GM12801 (cell line): Measurements from ENCODE around the gene GNG7.

Experiments used
- CTCF ChIP-seq: IDR thresholded peaks from one replicate; pipeline ENCODE4 v1.5.1; 2011; ENCODE audit warnings: control low read depth; ENCODE audit not compliant: insufficient read length; ENCODE audit errors: extremely low read depth

Gene GNG7

DNA sequence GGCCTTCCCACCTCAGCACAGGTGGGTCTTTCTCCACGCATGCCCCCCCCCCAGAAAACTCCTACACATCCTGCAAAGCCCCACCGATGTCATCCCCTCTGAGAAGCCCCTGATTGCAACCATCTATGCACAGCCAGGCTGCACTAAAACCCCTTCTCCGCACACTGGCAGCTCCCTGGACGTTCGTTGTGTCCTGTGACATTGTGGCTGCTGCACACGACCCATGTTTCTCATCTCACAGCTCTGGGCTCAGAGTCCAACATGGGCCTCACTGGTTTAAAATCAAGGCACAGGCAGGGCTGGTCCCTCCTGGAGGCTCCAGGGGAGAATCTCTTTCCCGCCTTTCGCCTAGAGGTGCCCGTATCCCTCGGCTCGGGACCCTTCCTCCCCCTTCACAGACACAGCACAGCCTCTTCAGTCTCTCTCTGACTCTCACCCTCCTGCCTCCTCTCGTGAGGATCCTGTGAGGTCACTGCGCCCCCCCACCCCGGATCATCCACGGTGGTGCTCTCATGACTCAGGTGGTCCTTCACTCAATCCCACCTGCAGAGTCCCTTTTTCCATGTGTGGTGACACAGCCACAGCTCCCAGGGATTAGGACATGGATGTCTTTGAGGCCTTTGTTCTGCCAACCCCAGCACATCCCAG, 155.3 kb downstream of the GNG7 start:
- TF ChIP-seq CTCF, result no peak

DNA sequence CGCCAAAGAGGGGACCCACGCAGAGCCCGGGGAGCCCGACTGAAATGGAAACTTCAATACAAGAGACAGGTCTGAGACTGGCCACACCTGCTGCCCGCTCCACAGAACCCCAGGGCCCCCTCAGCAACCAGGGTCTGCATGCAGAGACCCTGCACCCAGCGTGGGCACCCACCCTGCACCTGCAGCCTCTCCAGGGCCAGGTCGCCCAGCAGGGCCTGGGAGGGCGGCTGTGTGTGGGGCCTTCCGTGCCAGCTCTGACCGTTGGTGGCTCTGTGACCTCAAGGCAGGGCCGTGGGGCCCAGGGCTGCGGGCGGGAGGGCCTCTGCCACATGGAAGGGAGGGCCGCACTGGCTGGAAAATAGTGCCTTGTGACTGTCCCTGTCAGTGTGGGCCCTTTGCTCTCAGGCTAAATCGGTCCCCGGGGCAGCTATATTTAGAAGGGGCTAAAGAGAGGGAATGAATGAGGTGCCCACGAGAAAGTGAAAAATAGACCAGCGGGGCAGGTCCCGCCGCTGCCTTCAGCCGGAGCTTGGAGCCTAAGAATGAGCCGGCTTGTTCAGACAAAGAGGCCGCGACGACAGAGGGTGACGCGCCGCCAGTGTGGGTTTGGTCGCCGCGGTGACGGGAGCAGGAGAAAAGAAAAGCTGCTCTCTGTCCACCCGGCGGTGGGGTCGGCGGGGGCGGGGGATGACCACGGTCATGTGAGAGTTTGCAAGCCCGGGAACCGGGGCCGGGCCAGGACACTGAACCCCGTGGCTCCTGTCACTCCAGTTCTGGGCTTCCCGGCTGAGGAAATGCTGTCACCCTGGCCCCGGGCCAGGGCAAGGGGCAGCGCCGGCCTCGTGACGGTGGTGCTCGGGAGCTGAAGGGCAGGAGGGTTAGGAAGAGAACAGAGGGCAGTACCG, 156.1 kb downstream of the GNG7 start:
- no peak for TF ChIP-seq CTCF

DNA sequence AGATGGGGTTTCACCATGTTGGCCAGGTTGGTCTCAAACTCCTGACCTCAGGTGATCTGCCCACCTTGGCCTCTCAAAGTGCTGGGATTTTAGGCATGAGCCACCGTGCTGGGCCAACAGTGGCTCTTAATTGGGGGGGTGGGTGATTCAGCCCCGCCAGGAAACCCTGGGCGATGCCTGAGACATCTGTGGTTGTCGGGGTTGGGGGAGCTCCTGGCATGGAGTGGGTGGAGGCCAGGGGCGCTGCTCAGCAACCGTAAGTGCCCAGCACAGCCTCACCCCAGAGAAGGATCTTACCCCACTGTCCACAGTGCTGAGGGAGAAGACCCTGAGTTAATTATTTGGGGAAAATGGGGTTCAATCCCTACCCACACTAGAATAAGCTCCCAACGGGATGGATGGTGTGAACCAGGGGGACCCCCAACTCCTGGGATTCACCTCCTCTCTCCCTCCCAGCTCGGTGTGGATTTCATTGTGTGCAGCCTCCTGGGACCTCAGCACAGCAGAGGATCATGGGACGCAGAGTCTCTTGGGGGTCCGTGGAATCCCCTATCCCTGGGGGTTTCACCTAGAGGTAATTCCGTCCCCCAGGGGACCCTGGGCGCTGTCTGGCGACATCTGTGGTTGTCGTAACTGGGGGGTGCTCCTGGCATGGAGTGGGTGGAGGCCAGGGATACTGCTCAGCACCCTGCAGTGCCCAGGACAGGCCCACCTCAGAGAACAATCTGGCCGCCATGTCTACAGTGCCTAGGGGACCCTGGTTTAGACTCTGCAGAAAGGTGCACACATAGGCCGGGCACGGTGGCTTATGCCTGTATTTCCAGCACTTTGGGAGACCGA, 157.7 kb downstream of the GNG7 start:
- no peak for TF ChIP-seq CTCF

DNA sequence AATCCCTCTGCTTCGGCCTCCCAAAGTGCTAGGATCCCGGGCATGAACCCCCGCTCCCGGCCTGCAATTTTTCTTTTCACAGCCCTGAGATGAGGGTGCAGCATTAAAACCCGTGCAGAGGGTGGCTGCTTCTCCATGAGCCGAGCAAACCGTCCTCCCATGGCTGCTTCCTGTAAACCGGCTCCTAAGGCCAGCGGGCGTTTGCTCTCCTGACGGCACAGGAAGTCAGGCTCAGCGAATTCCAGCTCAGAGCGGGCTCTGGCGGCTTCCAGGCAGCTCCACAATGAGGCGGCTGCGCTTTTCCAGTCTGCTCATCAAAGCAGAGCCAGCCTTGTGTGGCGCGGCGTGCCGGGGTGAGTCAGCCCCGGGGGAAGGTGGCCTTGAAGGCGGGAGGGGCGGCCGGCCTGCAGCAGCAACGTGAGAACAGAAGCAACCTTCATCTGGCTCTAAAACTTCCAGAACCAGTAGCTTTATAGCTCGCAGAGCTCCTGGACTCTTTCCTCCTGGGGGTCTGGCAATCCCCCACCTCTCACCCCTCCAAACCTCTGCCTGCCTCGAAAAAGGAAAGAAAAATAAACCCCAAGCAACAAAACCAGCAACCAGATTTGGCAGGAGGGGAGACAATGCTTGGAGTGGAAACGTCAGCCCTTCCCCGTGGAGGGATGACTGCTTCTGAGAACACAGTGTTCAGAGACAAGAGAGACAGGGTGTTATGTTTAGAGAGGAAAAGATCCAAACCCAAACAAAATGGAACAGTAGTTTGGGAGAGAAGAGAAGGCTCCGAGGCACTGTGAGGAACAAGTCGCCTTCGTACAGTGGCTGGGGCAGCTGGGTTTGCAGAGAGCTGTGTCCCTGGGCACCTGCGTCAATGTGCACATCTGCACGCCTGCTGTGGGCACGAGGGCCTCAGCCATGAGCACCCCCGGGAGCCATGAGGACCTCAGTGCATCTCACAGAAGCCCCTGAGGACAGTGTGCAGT, 158.7 kb downstream of the GNG7 start:
- no peak for TF ChIP-seq CTCF

GRCh38 chr19:2542341-2543069, 160.0 kb downstream of the GNG7 start:
- no peak for TF ChIP-seq CTCF

GRCh38 chr19:2540646-2541454, 161.6 kb downstream of the GNG7 start:
- TF ChIP-seq CTCF, result no peak
